HCT116 (cell line): Measurements from ENCODE around the gene ACADS. TPM values are rescaled to one million over a fixed set of nuclear protein-coding genes. Genes with fewer than 3 reads are reported as not detected.

Experiments
- ATAC-seq: fragments of 200-7000 bp; cut with Tn5 transposase; 2 replicates; pipeline ENCODE4 v1.9.1; 2020; ENCODE audit warnings: mild to moderate bottlenecking, moderate library complexity
- BruUV-seq: library from RNA; stranded (reverse); fragments of 400-500 nt; replicated peaks from 2 replicates; lab custom pipeline; 2021; lab: Mats Ljungman, UMichigan
- CTCF ChIA-PET: fragments of 300-600 bp; sonication (Branson Sonifier 250); formaldehyde crosslinking; loops from one replicate; lab custom pipeline; 2021; ENCODE audit warnings: antibody characterized with exemption; lab: Charles Lee
- POLR2A ChIA-PET: fragments of 300-600, 350-600 bp; sonication (Branson Sonifier 250); formaldehyde crosslinking; loops from one replicate; lab custom pipeline; 2021; ENCODE audit warnings: antibody characterized with exemption; lab: Charles Lee
- RAD21 ChIA-PET, 2 experiments: fragments of 300-600 bp; sonication (Branson Sonifier 250); formaldehyde crosslinking; loops; one replicate each; lab custom pipeline; 2023; ENCODE audit warnings: low total read pairs in 2 of 2; ENCODE audit not compliant: uncharacterized antibody in 2 of 2, unreplicated experiment in 2 of 2, low non-redundant PET in 1 of 2; lab: Charles Lee
- DNase-seq: peaks from one replicate; pipeline ENCODE4 v3.0.0-alpha.2; 2010; ENCODE audit warnings: low read depth, low spot score
- H2AFZ ChIP-seq: fragments of 200-600 bp; shearing (Covaris generic), sonication (generic); 2 replicates; pipeline ENCODE4 v1.6.1; 2017; ENCODE audit warnings: low read depth, mixed run types, mixed read lengths, antibody characterized with exemption, low read length; ENCODE audit not compliant: poor library complexity, severe bottlenecking
- H3K27ac ChIP-seq: 2 replicates; pipeline ENCODE4 v1.5.1; 2012; ENCODE audit warnings: low read depth, low read length
- H3K27me3 ChIP-seq: fragments of 200-600 bp; sonication (generic); 2 replicates; pipeline ENCODE4 v1.6.1; 2016; ENCODE audit warnings: mixed run types, low read length, mixed read lengths; ENCODE audit not compliant: insufficient read depth
- H3K36me3 ChIP-seq, 2 experiments: fragments of 200-500 bp in 1 of 2; fragments of 200-600 bp in 1 of 2; sonication (Bioruptor generic) in 1 of 2; sonication (generic) in 1 of 2; 2 replicates each; pipeline versions ENCODE4 v1.5.1 to v1.6.1; 2014 to 2016; ENCODE audit warnings: low read length in 2 of 2, inconsistent platforms in 1 of 2, mixed read lengths in 1 of 2, mixed run types in 1 of 2; ENCODE audit not compliant: insufficient read depth in 2 of 2, control insufficient read depth in 1 of 2
- H3K4me1 ChIP-seq, 2 experiments: fragments of 200-600 bp in 1 of 2; sonication (generic) in 1 of 2; 2 replicates each; pipeline versions ENCODE4 v1.5.1 to v1.6.1; 2012 to 2017; ENCODE audit warnings: low read length in 2 of 2, inconsistent platforms in 1 of 2, mild to moderate bottlenecking in 1 of 2, mixed read lengths in 1 of 2, mixed run types in 1 of 2, moderate library complexity in 1 of 2; ENCODE audit not compliant: insufficient read depth in 2 of 2, control insufficient read depth in 1 of 2
- H3K4me2 ChIP-seq: fragments of 200-600 bp; sonication (generic); 2 replicates; pipeline ENCODE4 v1.6.1; 2017; ENCODE audit warnings: mixed run types, low read length, mixed read lengths
- H3K4me3 ChIP-seq, 2 experiments: fragments of 200-600 bp in 1 of 2; sonication (generic) in 1 of 2; replicated peaks in 1 of 2; 2 replicates each; pipeline ENCODE4 v1.5.1; 2011 to 2016; ENCODE audit warnings: low read length in 2 of 2, control low read depth in 1 of 2, low read depth in 1 of 2, mild to moderate bottlenecking in 1 of 2, mixed read lengths in 1 of 2, mixed run types in 1 of 2
- H3K79me2 ChIP-seq: fragments of 200-600 bp; sonication (generic); 2 replicates; pipeline ENCODE4 v1.6.1; 2017; ENCODE audit warnings: mild to moderate bottlenecking, mixed run types, low read length, moderate library complexity, mixed read lengths; ENCODE audit not compliant: insufficient read depth
- H3K9ac ChIP-seq: fragments of 200-600 bp; sonication (generic); 2 replicates; pipeline ENCODE4 v1.6.1; 2016; ENCODE audit warnings: low read length, mixed read lengths
- H3K9me2 ChIP-seq: fragments of 200-600 bp; sonication (generic), shearing (Covaris generic); 2 replicates; pipeline ENCODE4 v1.6.1; 2017; ENCODE audit warnings: mixed run types, mild to moderate bottlenecking, moderate library complexity; ENCODE audit not compliant: insufficient read depth
- H3K9me3 ChIP-seq, 2 experiments: fragments of 200-500 bp in 1 of 2; fragments of 200-600 bp in 1 of 2; sonication (Bioruptor generic) in 1 of 2; sonication (generic) in 1 of 2; 2 replicates each; pipeline ENCODE4 v1.6.1; 2014 to 2017; ENCODE audit warnings: low read length in 2 of 2, mixed read lengths in 2 of 2, inconsistent platforms in 1 of 2, low read depth in 1 of 2, mild to moderate bottlenecking in 1 of 2, mixed run types in 1 of 2, moderate library complexity in 1 of 2; ENCODE audit not compliant: control insufficient read depth in 1 of 2, insufficient read depth in 1 of 2
- H4K20me1 ChIP-seq: fragments of 200-600 bp; sonication (generic), shearing (Covaris generic); 2 replicates; pipeline ENCODE4 v1.6.1; 2017; ENCODE audit warnings: mixed run types, mild to moderate bottlenecking, moderate library complexity; ENCODE audit not compliant: insufficient read depth
- ATF3 ChIP-seq: IDR thresholded peaks from 2 replicates; pipeline ENCODE4 v1.6.1; 2012
- CBX3 ChIP-seq: IDR thresholded peaks from 2 replicates; pipeline ENCODE4 v1.6.1; 2012; ENCODE audit warnings: low read depth
- CEBPB ChIP-seq: IDR thresholded peaks from 2 replicates; pipeline ENCODE4 v1.6.1; 2012; ENCODE audit warnings: low read depth
- EGR1 ChIP-seq: IDR thresholded peaks from 2 replicates; pipeline ENCODE4 v1.6.1; 2012; ENCODE audit warnings: low read depth
- ELF1 ChIP-seq: IDR thresholded peaks from 2 replicates; pipeline ENCODE4 v1.6.1; 2012; ENCODE audit warnings: low read depth, borderline replicate concordance
- EZH2 ChIP-seq: fragments of 200-600 bp; sonication (generic); IDR thresholded peaks from 2 replicates; pipeline ENCODE4 v1.6.1; 2017; ENCODE audit warnings: antibody characterized with exemption, mixed run types
- JUND ChIP-seq: IDR thresholded peaks from 2 replicates; pipeline ENCODE4 v1.6.1; 2012
- REST ChIP-seq: IDR thresholded peaks from 2 replicates; pipeline ENCODE4 v1.6.1; 2012; ENCODE audit warnings: low read depth
- SIN3A ChIP-seq: IDR thresholded peaks from 2 replicates; pipeline ENCODE4 v1.6.1; 2012; ENCODE audit warnings: low read depth
- SRF ChIP-seq: IDR thresholded peaks from 2 replicates; pipeline ENCODE4 v1.6.1; 2012; ENCODE audit warnings: low read depth
- TCF7L2 ChIP-seq: IDR thresholded peaks from 2 replicates; pipeline ENCODE4 v1.7.0; 2011; ENCODE audit warnings: borderline replicate concordance, inconsistent platforms; ENCODE audit not compliant: insufficient read depth, insufficient read length; ENCODE audit errors: extremely low read depth
- YY1 ChIP-seq: IDR thresholded peaks from 2 replicates; pipeline ENCODE4 v1.6.1; 2011; ENCODE audit warnings: low read length, low read depth, moderate library complexity, mild to moderate bottlenecking; ENCODE audit not compliant: insufficient replicate concordance; ENCODE audit errors: extremely low read depth
- ZFX ChIP-seq: fragments of 450-650 bp; IDR thresholded peaks from 2 replicates; pipeline ENCODE4 v1.6.1; 2017
- ZNF274 ChIP-seq: fragments of 200-500 bp; sonication (Bioruptor generic); IDR thresholded peaks from 2 replicates; pipeline ENCODE4 v1.6.1; 2014; ENCODE audit warnings: mild to moderate bottlenecking, low read depth, low read length, inconsistent platforms
- intact Hi-C: fragments of 100-400 bp; cut with micrococcal nuclease; formaldehyde crosslinking; loops from 2 replicates; pipeline ENCODE4 v1.10.0; 2022
- total RNA-seq: library from RNA; stranded (reverse); gene quantifications from one replicate; pipeline ENCODE4 v1.2.1, GENCODE V29; 2021; ENCODE audit not compliant: unreplicated experiment
- TF ChIP-seq, protein P1 (sequence below), 3 experiments: fragments of 200-600 bp in 1 of 3; sonication (generic) in 1 of 3; IDR thresholded peaks in 2 of 3; conservative IDR thresholded peaks in 1 of 3; 2 replicates each; pipeline ENCODE4 v1.5.1; 2012 to 2017; ENCODE audit warnings: low read depth in 2 of 3, low read length in 2 of 3, antibody characterized with exemption in 1 of 3, borderline replicate concordance in 1 of 3, control low read depth in 1 of 3, mild to moderate bottlenecking in 1 of 3, mixed read lengths in 1 of 3, mixed run types in 1 of 3, moderate library complexity in 1 of 3; ENCODE audit not compliant: insufficient read depth in 1 of 3
- TF ChIP-seq, protein P2 (sequence below): IDR thresholded peaks from 2 replicates; pipeline ENCODE4 v1.6.1; 2012

ACADS gene
- total RNA-seq, 1 experiment from 2014 or later: 21.4 TPM

DNA sequence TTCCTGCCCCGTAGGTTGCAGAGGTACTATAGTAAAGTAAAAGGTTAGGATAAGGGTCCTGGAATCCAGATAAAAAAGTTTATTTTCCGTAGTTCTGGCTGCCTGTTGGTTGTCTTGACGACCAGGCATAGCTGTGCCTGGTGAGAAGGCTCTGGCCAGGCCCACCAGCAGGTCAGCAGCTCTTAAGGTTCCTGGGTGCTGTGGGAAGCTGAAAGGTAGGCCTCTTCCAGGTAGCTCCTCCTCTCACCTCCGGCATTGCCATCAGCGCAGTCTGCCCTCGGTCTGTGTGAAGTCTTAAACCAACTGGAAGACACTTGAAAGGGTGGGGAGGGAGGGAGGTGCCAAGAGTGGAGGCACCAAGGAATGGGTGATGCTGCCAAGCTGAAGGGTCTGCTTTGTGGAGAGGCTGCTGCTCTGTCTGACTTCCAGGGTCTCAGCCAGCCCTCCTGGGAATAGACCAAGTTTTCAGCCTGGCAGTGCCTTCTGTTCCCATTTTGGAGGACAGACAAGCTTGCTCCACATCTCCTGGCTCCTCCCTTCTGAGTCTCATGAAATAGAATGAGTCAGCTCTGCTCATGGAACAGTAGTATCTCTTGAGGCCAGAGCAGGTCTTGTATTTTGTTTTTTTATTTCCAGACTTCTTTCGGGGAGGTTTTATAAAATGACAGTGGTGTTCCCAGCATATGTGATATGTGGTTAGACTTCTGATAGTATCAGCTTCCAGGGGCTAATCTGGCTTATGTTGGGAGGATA, 5.2 kb upstream of the ACADS start:
- H3K9me2 ChIP-seq: no peaks in the 10 kb centered on the region
- RAD21 ChIA-PET: no interaction called here
- CTCF ChIA-PET: no interaction called here
- no peaks in the 10 kb centered on the region for H3K79me2 ChIP-seq
- no peaks in the 10 kb centered on the region for H3K9me3 ChIP-seq
- no peak overlapping the region for H2AFZ ChIP-seq
- H3K27me3 ChIP-seq: no peaks in the 10 kb centered on the region
- peaks cover 42 to 48% of the 10 kb centered on the region in 2 experiments; a peak in 3 of 4 replicates for H3K36me3 ChIP-seq
- intact Hi-C loops: no loop called here
- no peak overlapping the region for H3K27ac ChIP-seq
- peaks cover 0 to 14% of the 10 kb centered on the region in 2 experiments; a peak in 2 of 4 replicates for H3K4me1 ChIP-seq
- TF ChIP-seq REST (no peak), ZNF274 (no peak), CBX3 (no peak), ATF3 (no peak), JUND (no peak), YY1 (no peak), EZH2 (no peak), ELF1 (no peak), SIN3A (no peak), SRF (no peak), CEBPB (no peak), ZFX (no peak), TCF7L2 (no peak), EGR1 (no peak)
- TF ChIP-seq, protein P1, sequence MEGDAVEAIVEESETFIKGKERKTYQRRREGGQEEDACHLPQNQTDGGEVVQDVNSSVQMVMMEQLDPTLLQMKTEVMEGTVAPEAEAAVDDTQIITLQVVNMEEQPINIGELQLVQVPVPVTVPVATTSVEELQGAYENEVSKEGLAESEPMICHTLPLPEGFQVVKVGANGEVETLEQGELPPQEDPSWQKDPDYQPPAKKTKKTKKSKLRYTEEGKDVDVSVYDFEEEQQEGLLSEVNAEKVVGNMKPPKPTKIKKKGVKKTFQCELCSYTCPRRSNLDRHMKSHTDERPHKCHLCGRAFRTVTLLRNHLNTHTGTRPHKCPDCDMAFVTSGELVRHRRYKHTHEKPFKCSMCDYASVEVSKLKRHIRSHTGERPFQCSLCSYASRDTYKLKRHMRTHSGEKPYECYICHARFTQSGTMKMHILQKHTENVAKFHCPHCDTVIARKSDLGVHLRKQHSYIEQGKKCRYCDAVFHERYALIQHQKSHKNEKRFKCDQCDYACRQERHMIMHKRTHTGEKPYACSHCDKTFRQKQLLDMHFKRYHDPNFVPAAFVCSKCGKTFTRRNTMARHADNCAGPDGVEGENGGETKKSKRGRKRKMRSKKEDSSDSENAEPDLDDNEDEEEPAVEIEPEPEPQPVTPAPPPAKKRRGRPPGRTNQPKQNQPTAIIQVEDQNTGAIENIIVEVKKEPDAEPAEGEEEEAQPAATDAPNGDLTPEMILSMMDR (IDR thresholded peaks at IDR 0.05 in 2 of 3, conservative IDR thresholded peaks at IDR 0.05 in 1 of 3; ENCODE audit: borderline replicate concordance in 1 of 3, insufficient read depth in 1 of 3, low read depth in 2 of 3, low read length in 2 of 3): no peak
- TF ChIP-seq, protein P2, sequence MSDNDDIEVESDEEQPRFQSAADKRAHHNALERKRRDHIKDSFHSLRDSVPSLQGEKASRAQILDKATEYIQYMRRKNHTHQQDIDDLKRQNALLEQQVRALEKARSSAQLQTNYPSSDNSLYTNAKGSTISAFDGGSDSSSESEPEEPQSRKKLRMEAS: no peak
- TF ChIP-seq, all 23 proteins: peak for 0
- ATAC-seq (no peak), DNase-seq (no peak)
- POLR2A ChIA-PET: no interaction called here
- Histone ChIP-seq H3K4me3 (no peak overlapping the region), H4K20me1 (no peaks in the 10 kb centered on the region), H3K4me2 (no peak overlapping the region), H3K9ac (no peak overlapping the region)
- BruUV-seq: no TSS peak
